ENCODE results near the gene GLCCI1.

GRCh38 chr7:7969306-7970236 lies 975 bp downstream of the GLCCI1 start:
- TF ChIP-seq CTCF (IDR thresholded peaks at IDR 0.05) (peak in 1 of 6 experiments; percentile 41), EP300 (IDR thresholded peaks at IDR 0.05) (no peak), POLR2A (IDR thresholded peaks at IDR 0.05) (peak in 1 of 4 donors; percentile 12), POLR2AphosphoS5 (IDR thresholded peaks at IDR 0.05) (peak in 1 of 2 donors; percentile 6)
